ENCODE measurements around the gene NFKBIE.

The NFKBIE gene

GRCh38 chr6:44272999-44273566, 7.7 kb upstream of the NFKBIE start:
- WGBS (ENCODE audit: extremely low coverage, insufficient coverage, low lambda C conversion rate) = no CpG with 5 or more reads among the region's 23 CpGs
- Histone ChIP-seq H3K4me3 (ENCODE audit: low read length) (no peak overlapping the region), H3K27me3 (ENCODE audit: insufficient read depth, low read length, poor library complexity) (no peaks in the 10 kb centered on the region)

GRCh38 chr6:44272529-44272928, 7.2 kb upstream of the NFKBIE start:
- no peak overlapping the region for H4K8ac ChIP-seq (ENCODE audit: low read depth, low read length)
- WGBS (ENCODE audit: extremely low coverage, insufficient coverage, low lambda C conversion rate) = no CpG with 5 or more reads among the region's 3 CpGs
- no peak overlapping the region for H2BK15ac ChIP-seq (replicated peaks; ENCODE audit: low read depth)
- H4K5ac ChIP-seq (ENCODE audit: low read length) = no peak overlapping the region
- H3K18ac ChIP-seq (ENCODE audit: low read length) = no peak overlapping the region
- no peak for DNase-seq
- H3K4ac ChIP-seq (ENCODE audit: low read depth, low read length) = no peak overlapping the region
- no peak overlapping the region for H2BK5ac ChIP-seq (ENCODE audit: low read length)
- H3K23ac ChIP-seq (ENCODE audit: low read length) = no peak overlapping the region
- H2AK5ac ChIP-seq (ENCODE audit: low read length) = no peak overlapping the region
- no peak overlapping the region for H3K9ac ChIP-seq (ENCODE audit: low read length)
- H3K79me2 ChIP-seq (ENCODE audit: control insufficient read depth, insufficient read depth, low read length) = no peaks in the 10 kb centered on the region
- no peak overlapping the region for H3K4me3 ChIP-seq (ENCODE audit: low read length)
- no peak overlapping the region for H3K56ac ChIP-seq (ENCODE audit: low read length)
- no peak overlapping the region for H3K27ac ChIP-seq (ENCODE audit: low read depth, low read length)
- no peaks in the 10 kb centered on the region for H3K27me3 ChIP-seq (ENCODE audit: insufficient read depth, low read length, poor library complexity)
- H3K79me1 ChIP-seq (ENCODE audit: low read length) = no peaks in the 10 kb centered on the region
- no peak overlapping the region for H2BK120ac ChIP-seq (ENCODE audit: low read depth, low read length)
- H3K36me3 ChIP-seq (ENCODE audit: control insufficient read depth, insufficient read depth, low read length) = no peaks in the 10 kb centered on the region
- H3K4me2 ChIP-seq (ENCODE audit: low read length) = no peak overlapping the region
- H3K4me1 ChIP-seq (ENCODE audit: control insufficient read depth, low read depth, low read length) = no peaks in the 10 kb centered on the region

More at GRCh38 chr6:44272999-44273566, 7.7 kb upstream of the NFKBIE start:
- Histone ChIP-seq H3K27ac (ENCODE audit: low read depth, low read length) (no peak overlapping the region), H4K8ac (ENCODE audit: low read depth, low read length) (no peak overlapping the region), H3K23ac (ENCODE audit: low read length) (no peak overlapping the region), H3K9ac (ENCODE audit: low read length) (no peak overlapping the region), H2BK5ac (ENCODE audit: low read length) (no peak overlapping the region), H3K18ac (ENCODE audit: low read length) (no peak overlapping the region), H3K4ac (ENCODE audit: low read depth, low read length) (no peak overlapping the region), H3K4me2 (ENCODE audit: low read length) (no peak overlapping the region), H2BK120ac (ENCODE audit: low read depth, low read length) (no peak overlapping the region), H3K4me1 (ENCODE audit: control insufficient read depth, low read depth, low read length) (no peaks in the 10 kb centered on the region), H2BK15ac (replicated peaks; ENCODE audit: low read depth) (no peak overlapping the region), H3K36me3 (ENCODE audit: control insufficient read depth, insufficient read depth, low read length) (no peaks in the 10 kb centered on the region), H3K56ac (ENCODE audit: low read length) (no peak overlapping the region), H2AK5ac (ENCODE audit: low read length) (no peak overlapping the region), H3K79me1 (ENCODE audit: low read length) (no peaks in the 10 kb centered on the region), H4K5ac (ENCODE audit: low read length) (no peak overlapping the region), H3K79me2 (ENCODE audit: control insufficient read depth, insufficient read depth, low read length) (no peaks in the 10 kb centered on the region)
- DNase-seq = no peak

GRCh38 chr6:44271914-44272313, 6.6 kb upstream of the NFKBIE start:
- no CpG with 5 or more reads among the region's 3 CpGs for WGBS (ENCODE audit: extremely low coverage, insufficient coverage, low lambda C conversion rate)
- no peak overlapping the region for H3K4ac ChIP-seq (ENCODE audit: low read depth, low read length)
- DNase-seq = no peak
- no peak overlapping the region for H2BK120ac ChIP-seq (ENCODE audit: low read depth, low read length)
- no peaks in the 10 kb centered on the region for H3K79me1 ChIP-seq (ENCODE audit: low read length)
- H2BK5ac ChIP-seq (ENCODE audit: low read length) = no peak overlapping the region
- no peak overlapping the region for H3K23ac ChIP-seq (ENCODE audit: low read length)
- H4K5ac ChIP-seq (ENCODE audit: low read length) = no peak overlapping the region
- H3K4me1 ChIP-seq (ENCODE audit: control insufficient read depth, low read depth, low read length) = no peaks in the 10 kb centered on the region
- no peaks in the 10 kb centered on the region for H3K36me3 ChIP-seq (ENCODE audit: control insufficient read depth, insufficient read depth, low read length)
- no peak overlapping the region for H3K4me2 ChIP-seq (ENCODE audit: low read length)
- H3K4me3 ChIP-seq (ENCODE audit: low read length) = no peak overlapping the region
- H3K9ac ChIP-seq (ENCODE audit: low read length) = no peak overlapping the region
- H2AK5ac ChIP-seq (ENCODE audit: low read length) = no peak overlapping the region
- H3K27ac ChIP-seq (ENCODE audit: low read depth, low read length) = no peak overlapping the region
- H3K18ac ChIP-seq (ENCODE audit: low read length) = no peak overlapping the region
- no peaks in the 10 kb centered on the region for H3K79me2 ChIP-seq (ENCODE audit: control insufficient read depth, insufficient read depth, low read length)
- H4K8ac ChIP-seq (ENCODE audit: low read depth, low read length) = no peak overlapping the region
- no peak overlapping the region for H2BK15ac ChIP-seq (replicated peaks; ENCODE audit: low read depth)
- H3K27me3 ChIP-seq (ENCODE audit: insufficient read depth, low read length, poor library complexity) = no peaks in the 10 kb centered on the region
- H3K56ac ChIP-seq (ENCODE audit: low read length) = no peak overlapping the region

- Histone ChIP-seq H3K27ac (ENCODE audit: low read depth, low read length) (no peak overlapping the region), H3K27me3 (ENCODE audit: insufficient read depth, low read length, poor library complexity) (no peaks in the 10 kb centered on the region)
Measured at GRCh38 chr6:44271406-44271723, 6.0 kb upstream of the NFKBIE start.

GRCh38 chr6:44270526-44271405, 5.4 kb upstream of the NFKBIE start:
- no peaks in the 10 kb centered on the region for H3K79me1 ChIP-seq (ENCODE audit: low read length)
- H3K23ac ChIP-seq (ENCODE audit: low read length) = no peak overlapping the region
- no peak overlapping the region for H2BK15ac ChIP-seq (replicated peaks; ENCODE audit: low read depth)
- no CpG with 5 or more reads among the region's 90 CpGs for WGBS (ENCODE audit: extremely low coverage, insufficient coverage, low lambda C conversion rate)
- H3K4me3 ChIP-seq (ENCODE audit: low read length) = no peak overlapping the region
- H3K4me1 ChIP-seq (ENCODE audit: control insufficient read depth, low read depth, low read length) = no peaks in the 10 kb centered on the region
- H3K56ac ChIP-seq (ENCODE audit: low read length) = peak overlapping the region; percentile 15
- H3K9ac ChIP-seq (ENCODE audit: low read length) = no peak overlapping the region
- H3K36me3 ChIP-seq (ENCODE audit: control insufficient read depth, insufficient read depth, low read length) = no peaks in the 10 kb centered on the region
- H3K27ac ChIP-seq (ENCODE audit: low read depth, low read length) = no peak overlapping the region
- peak; percentile 55 for DNase-seq
- no peak overlapping the region for H2AK5ac ChIP-seq (ENCODE audit: low read length)
- H4K8ac ChIP-seq (ENCODE audit: low read depth, low read length) = no peak overlapping the region
- H3K27me3 ChIP-seq (ENCODE audit: insufficient read depth, low read length, poor library complexity) = no peaks in the 10 kb centered on the region
- no peak overlapping the region for H2BK120ac ChIP-seq (ENCODE audit: low read depth, low read length)
- H3K4ac ChIP-seq (ENCODE audit: low read depth, low read length) = no peak overlapping the region
- no peaks in the 10 kb centered on the region for H3K79me2 ChIP-seq (ENCODE audit: control insufficient read depth, insufficient read depth, low read length)
- no peak overlapping the region for H4K5ac ChIP-seq (ENCODE audit: low read length)
- peak overlapping the region; percentile 35 for H3K4me2 ChIP-seq (ENCODE audit: low read length)
- no peak overlapping the region for H2BK5ac ChIP-seq (ENCODE audit: low read length)
- H3K18ac ChIP-seq (ENCODE audit: low read length) = no peak overlapping the region

More at GRCh38 chr6:44271406-44271723, 6.0 kb upstream of the NFKBIE start:
- Histone ChIP-seq H3K79me2 (ENCODE audit: control insufficient read depth, insufficient read depth, low read length) (no peaks in the 10 kb centered on the region), H3K79me1 (ENCODE audit: low read length) (no peaks in the 10 kb centered on the region), H3K18ac (ENCODE audit: low read length) (no peak overlapping the region), H2BK120ac (ENCODE audit: low read depth, low read length) (no peak overlapping the region), H3K23ac (ENCODE audit: low read length) (no peak overlapping the region), H4K8ac (ENCODE audit: low read depth, low read length) (no peak overlapping the region), H3K36me3 (ENCODE audit: control insufficient read depth, insufficient read depth, low read length) (no peaks in the 10 kb centered on the region), H3K4me2 (ENCODE audit: low read length) (no peak overlapping the region), H3K4me1 (ENCODE audit: control insufficient read depth, low read depth, low read length) (no peaks in the 10 kb centered on the region), H4K5ac (ENCODE audit: low read length) (no peak overlapping the region), H2BK15ac (replicated peaks; ENCODE audit: low read depth) (no peak overlapping the region), H3K4ac (ENCODE audit: low read depth, low read length) (no peak overlapping the region), H2BK5ac (ENCODE audit: low read length) (no peak overlapping the region), H3K56ac (ENCODE audit: low read length) (no peak overlapping the region), H3K9ac (ENCODE audit: low read length) (no peak overlapping the region), H2AK5ac (ENCODE audit: low read length) (no peak overlapping the region), H3K4me3 (ENCODE audit: low read length) (no peak overlapping the region)
- no CpG with 5 or more reads among the region's 6 CpGs for WGBS (ENCODE audit: extremely low coverage, insufficient coverage, low lambda C conversion rate)
- DNase-seq = no peak

All from mesendoderm (in vitro differentiated cells).